RKO (cell line): ENCODE data around the gene GALNT9.
"Not testable (repeated sequence)": the region's sequence is repeated elsewhere in the genome, so short reads cannot be mapped to it uniquely, and the experiment has no call there.

Experiments used
- DNase-seq: peaks from one replicate; pipeline ENCODE4 v3.0.0-alpha.2; 2016; ENCODE audit warnings: low spot score

The GALNT9 gene

DNA sequence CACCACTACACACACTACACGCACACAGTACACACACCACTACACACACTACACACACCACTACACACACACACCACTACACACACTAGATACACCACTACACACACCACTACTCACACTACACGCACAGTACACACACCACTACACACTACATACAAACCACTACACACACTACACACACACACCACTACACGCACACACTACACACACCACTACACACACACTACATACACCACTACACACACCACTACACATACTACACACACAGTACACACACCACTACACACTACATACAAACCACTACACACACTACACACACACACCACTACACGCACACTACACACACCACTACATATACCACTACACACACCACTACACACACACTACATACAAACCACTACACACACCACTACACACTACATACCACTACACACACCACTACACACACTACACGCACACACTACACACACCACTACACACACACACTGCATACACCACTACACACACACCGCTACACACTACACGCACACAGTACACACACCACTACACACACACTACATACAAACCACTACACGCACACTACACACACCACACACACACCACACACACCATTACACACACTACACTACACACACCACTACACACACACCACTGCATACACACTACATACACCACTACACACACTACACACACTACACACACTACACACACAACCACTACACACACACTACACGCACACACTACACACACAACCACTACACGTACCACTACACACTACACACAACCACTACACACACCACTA lies 173.4 kb downstream of the GALNT9 start:
- no peak for DNase-seq

DNA sequence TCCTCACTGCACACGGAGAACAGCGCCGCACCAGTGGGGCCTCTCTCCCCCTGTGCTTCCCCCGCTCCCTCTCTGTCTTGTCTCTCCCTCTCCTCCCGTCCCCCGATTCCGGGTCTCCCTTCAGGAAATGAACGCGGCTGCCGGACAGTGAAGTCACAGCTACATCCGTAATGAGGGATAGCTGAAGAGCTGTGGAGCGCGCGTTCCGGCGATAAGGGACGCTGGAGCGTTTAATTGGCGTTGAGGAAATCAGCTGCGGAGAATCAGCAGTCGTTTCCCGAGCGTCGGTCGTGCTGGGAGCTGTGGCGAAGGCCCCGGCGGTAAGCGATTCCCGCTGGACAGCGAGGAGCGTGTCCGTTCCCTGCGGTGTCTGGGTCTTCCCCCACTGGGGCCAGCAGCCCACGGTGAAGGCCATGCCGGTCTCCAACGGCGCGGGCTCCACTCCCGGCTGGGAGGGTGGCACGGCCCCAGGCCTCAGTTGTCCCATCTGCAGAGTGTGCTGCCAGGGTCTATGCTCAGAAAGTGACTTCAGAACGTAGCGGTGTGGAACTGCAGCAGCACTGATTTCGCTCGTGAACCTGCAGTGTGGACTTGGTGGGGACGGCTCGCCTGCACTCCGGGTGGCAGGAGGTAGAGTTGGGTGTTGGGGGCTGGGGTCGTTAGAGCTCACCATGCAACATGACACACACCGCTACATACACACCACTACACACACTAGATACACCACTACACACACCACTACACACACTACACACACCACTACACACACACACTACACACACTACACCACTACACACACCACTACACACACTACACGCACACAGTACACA lies 174.2 kb downstream of the GALNT9 start:
- DNase-seq: no peak

DNA sequence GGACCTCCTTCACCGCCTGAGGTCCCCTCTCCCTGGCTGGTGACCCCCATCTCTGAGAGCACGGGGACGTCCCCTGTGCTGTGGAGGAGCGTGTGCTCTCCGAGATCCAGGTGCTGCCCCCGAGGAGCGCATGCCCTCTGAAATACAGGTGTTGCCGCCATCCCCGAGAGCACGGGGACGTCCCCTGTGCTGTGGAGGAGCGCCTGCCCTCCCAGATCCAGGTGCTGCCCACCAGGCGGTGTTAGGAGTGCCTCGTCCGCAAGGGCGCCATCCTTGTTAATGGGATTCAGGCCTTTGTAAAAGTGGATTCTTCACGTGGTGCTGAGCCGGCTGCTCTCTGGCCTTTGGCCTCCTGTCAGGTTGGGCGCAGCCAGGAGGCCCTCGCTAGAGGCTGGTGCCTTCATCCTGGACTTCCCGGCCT lies 175.0 kb downstream of the GALNT9 start:
- DNase-seq: no peak

DNA sequence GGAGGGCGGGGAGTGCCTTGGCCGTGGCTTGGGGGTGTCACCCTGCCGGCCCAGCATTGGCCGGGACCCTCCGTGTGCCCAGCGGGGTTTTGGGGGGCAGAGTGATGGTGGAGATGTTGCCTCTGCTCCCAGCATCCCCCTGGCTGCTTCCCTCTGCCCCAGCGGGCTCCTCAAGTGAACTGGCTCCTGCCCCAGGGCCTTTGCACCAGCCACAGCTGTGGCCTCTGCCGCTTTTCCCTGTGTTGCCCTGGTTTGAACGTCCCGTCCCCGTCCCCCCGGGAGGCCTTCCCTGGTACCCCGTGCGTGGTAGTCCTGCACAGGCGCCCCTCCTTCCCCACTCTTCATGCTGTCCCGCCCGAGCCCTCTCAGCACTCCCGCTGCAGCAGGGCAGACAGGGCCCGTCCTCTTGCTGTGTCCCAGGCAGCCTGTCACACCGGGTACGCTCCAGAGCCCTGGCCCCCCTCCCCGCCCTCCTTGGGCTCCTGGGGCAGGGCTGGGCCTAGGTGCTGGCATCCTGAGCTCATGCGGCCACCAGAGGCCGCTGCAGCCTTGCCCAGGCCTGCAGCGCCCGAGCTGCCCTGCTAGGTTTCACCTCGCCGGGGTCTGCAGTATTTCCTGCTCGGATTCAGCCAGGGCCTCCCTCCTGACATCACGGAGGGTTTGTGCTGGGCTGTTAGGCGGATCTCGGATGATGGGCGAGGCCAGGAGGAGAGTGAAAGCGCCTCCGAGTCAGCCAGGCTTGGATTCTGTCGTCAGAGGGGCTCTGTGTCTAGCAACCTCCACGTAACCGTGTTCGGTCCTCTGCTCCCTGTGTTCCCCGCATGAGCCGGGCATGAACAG lies 175.7 kb downstream of the GALNT9 start:
- DNase-seq: peak; percentile 77

DNA sequence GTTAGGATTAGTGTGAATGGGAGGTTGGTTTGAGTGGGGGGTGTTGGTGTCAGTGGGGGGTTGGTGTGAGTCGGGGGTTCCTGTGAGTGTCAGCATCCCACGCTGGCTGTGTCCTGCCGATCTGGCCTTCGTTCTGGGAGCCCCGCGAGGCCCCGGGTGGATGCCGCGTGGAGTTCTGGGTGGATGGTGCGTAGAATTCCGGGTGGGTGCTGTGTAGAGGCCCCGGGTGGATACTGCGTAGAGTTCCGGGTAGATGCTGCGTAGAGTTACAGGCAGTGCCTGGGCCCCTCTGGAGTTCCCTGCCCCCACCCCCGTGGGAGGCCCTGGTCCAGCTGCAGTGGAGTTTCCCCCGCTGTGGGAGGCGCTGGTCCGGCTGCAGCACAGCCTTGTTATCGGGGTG lies 176.4 kb downstream of the GALNT9 start:
- no peak for DNase-seq

DNA sequence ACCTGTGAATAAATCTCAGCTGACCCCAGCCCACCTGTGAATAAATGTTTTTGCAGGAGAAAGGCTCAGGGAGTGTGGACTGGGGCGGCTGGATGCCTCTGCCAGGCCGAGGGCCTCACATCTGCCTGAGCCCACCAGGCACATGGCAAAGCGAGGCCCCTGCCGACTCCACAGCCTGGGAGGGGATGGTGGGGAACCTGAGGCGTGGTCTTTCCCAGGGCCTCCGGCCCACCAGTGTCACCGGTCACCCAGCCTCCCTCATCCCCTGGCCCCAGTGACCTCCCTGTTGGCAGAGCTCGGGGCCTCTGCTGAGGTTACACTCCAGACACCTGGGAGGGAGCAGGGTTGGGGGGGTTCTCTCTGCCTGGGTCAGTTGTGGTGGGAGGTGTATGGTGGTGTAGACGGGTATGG lies 177.0 kb downstream of the GALNT9 start:
- no peak for DNase-seq

DNA sequence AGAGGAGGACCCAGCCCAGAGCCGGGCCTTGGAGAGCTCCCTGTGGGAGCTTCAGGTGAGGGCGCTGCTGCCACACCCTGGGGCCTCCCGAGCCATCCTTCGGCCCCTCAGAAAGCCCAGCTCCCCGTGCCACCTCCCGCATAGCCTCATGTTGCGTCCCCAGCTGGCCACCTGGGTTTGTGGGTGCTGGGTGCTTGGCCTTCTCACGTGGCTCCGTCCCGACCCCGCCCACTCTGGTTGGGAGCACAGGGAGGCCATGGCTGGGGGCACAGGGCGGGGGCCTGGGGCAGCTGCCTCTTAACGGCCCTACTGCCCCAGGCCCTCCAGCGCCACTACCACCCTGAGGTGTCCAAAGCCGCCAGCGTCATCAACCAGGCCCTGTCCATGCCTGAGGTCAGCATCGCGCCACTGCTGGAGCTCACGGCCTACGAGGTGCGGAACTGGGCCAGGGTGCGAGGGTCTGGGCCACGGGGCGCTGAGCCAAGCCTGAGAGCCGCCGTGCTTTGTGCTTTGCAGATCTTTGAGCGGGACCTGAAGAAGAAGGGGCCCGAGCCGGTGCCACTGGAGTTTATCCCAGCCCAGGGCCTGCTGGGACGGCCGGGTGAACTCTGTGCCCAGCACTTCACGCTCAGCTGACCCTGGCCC lies 177.5 kb downstream of the GALNT9 start:
- no peak for DNase-seq

DNA sequence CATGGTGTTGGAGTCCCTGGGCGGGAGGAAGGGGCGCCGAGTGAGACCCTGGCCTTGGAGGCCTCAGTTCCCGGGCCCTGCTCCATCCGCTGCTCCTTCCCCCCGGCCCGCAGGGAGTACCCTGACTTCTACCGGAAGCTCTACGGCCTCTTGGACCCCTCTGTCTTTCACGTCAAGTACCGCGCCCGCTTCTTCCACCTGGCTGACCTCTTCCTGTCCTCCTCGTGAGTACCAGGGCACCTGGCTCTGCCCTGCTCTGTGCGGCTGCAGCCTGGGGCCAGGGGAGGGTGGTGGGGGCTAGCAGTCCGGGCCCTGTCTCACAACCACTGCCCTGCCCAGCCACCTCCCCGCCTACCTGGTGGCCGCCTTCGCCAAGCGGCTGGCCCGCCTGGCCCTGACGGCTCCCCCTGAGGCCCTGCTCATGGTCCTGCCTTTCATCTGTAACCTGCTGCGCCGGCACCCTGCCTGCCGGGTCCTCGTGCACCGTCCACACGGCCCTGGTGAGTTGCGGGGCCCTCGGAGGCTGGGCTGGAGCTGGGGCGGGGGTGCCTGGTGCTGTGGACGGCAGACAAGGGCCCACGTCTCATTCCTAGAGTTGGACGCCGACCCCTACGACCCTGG lies 178.1 kb downstream of the GALNT9 start:
- no peak for DNase-seq

DNA sequence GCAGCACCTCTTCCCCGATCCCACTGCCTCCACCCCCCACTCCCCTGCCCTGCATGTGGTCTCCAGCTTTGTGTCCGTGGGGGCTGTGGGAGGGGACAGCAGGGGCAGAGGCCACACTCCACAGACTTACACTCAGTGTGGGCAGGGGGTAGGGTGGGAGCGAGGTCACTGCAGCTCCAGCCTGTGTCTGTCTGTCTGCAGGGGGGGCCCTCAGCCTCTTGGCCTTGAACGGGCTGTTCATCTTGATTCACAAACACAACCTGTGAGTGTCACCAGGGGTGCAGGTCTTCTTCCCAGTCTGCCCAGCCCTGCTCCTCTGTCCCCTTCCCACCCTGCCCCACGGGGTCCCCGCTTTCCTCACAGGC lies 178.6 kb downstream of the GALNT9 start:
- DNase-seq: no peak

DNA sequence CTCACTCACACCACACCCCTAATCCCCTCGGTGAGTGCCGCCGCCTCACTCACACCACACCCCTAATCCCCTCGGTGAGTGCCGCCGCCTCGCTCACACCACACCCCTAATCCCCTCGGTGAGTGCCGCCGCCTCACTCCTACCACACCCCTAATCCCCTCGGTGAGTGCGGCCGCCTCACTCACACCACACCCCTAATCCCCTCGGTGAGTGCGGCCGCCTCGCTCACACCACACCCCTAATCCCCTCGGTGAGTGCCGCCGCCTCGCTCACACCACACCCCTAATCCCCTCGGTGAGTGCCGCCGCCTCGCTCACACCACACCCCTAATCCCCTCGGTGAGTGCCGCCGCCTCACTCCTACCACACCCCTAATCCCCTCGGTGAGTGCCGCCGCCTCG lies 179.9 kb downstream of the GALNT9 start:
- not testable (repeated sequence) for DNase-seq

DNA sequence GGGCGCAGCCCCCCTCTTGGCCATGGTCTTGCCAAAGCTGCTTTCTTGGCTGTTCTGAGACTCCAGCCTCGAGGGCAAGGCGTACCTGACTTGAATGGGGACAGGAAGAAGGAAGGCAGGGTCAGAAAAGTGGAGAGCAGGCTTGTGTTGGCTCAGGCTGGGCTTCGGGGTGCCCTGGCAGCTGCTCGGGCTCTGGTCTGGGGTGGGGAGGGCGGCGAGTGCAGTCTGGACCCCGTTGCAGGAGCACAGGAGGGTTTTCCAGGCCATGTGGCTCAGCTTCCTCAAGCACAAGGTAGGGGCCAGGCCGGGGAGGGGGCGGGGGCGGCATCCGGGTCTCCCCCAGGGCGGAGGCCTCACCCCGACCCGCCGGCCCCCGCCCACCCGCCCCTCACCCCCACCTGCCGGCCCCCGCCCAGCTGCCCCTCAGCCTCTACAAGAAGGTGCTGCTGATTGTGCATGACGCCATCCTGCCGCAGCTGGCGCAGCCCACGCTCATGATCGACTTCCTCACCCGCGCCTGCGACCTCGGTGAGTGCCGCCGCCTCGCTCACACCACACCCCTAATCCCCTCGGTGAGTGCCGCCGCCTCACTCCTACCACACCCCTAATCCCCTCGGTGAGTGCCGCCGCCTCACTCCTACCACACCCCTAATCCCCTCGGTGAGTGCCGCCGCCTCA lies 180.9 kb downstream of the GALNT9 start:
- no peak for DNase-seq

DNA sequence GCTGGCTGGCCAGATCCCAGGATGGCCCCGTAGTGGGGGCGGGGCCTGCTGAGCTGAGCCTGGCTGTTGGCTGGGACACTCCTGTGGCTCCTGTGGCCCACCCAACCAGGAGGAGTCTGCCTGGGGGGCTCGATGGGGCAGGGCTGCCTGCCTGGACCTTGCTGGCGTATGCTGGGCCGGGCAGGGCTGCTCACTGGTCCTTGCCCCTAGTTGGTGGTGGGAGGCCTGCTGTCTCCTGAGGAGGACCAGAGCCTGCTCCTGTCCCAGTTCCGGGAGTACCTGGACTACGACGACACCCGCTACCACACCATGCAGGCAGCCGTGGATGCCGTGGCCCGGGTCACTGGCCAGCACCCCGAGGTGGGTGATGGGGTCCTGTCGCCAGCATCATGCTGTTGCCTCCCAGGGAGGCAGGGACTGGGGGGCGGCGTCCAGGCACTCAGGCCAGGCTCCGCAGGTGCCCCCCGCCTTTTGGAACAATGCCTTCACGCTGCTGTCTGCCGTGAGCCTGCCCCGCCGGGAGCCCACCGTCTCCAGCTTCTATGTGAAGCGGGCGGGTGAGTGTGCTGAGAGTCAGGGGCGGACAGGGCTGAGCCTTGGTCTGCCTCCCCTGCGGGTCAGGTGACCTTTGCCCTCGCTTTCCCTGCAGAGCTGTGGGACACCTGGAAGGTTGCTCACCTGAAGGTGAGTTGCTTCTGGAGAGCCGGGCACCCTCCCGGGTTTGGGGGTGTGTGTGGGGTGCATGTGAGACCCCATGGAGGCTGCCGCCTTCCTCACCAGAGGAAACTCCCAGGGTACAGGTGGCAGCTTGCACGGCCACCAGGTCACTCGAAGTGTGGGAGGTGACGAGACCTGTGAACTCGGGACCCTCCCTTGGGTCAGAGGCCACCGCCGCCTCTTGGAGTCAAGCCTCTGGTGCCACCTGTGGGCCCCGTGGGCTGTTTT lies 181.7 kb downstream of the GALNT9 start:
- DNase-seq: no peak

DNA sequence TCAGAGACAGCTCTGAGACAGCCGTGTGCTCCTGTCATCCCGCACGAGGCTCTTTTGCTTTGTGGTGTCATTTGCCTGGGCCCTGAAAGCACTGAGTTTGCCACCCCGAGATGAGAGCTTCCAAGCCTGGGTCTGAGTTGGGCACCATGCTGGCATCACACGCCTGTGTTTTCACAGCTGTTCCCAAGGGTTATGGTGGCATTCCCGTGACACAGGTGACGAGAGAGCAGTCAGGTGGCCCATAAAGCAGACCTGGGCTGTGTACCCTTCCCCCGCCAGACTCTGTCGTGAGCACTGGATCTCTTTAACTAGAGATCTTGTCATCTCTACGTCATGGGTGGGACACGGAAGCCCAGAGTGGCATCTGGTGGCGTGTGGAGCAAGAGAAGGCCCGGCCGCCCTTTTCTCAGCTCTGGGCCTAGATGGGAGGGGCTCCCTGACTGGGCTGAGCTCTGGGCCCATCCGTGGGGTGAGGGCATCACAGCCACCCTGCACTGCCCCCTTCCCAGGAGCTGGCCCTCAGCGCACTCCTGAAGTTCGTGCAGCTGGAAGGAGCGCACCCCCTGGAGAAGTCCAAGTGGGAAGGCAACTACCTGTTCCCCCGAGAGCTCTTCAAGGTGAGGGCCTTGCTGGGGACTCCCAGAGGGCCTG lies 182.5 kb downstream of the GALNT9 start:
- DNase-seq: no peak
